ENCODE data around the gene ZNF837. TPM values are rescaled to one million over a fixed set of nuclear protein-coding genes. Genes with fewer than 3 reads are reported as not detected.
"Not testable (repeated sequence)": the region's sequence is repeated elsewhere in the genome, so short reads cannot be mapped to it uniquely, and the experiment has no call there.

ZNF837 gene
- total RNA-seq, 1 donor = 4.7 TPM

DNA sequence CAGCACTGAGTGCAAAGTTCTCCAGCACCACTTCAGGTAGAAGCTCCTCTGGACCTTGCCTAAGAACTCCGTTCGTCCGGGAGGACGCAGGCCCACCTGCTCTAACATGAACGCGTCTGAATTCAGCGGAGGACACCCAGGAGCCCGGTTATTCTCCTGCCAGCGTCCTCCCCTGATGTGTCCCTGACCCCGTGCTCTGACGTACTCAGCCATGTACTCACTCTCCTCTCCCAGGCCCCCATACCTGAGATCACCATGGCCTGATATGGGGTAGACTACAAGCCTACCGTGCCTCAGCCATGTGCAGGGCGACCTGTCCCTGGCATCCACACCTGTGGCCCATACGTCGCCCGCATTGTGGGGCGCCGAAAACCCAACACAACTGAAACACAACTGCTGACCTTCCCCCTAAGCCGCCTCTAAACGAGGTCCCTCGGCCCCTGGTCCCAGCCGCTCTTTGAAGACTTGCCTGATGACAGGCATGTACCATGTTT, 26.9 kb upstream of the ZNF837 start:
- Histone ChIP-seq H3K4me2 (ENCODE audit: insufficient read depth, low read length) (peak overlapping the region; percentile 92), H3K79me2 (ENCODE audit: insufficient read depth, low read length) (peaks cover 39% of the 10 kb centered on the region), H3K9me3 (ENCODE audit: low read depth, low read length) (no peaks in the 10 kb centered on the region), H4K20me1 (ENCODE audit: insufficient read depth, low read length) (peaks cover 9% of the 10 kb centered on the region), H3K27me3 (ENCODE audit: insufficient read depth, low read length) (no peaks in the 10 kb centered on the region), H3K4me1 (ENCODE audit: insufficient read depth, low read length) (peaks cover 17% of the 10 kb centered on the region), H3K36me3 (ENCODE audit: insufficient read depth, low read length) (no peaks in the 10 kb centered on the region), H2AFZ (ENCODE audit: low read length) (peak overlapping the region; percentile 94), H3K27ac (ENCODE audit: low read depth, low read length) (peak overlapping the region; percentile 88), H3K4me3 (ENCODE audit: insufficient read depth, low read length) (peak overlapping the region; percentile 96)
- DNase-seq (ENCODE audit: insufficient read length, low spot score, missing footprints) = peak; percentile 86
- TF ChIP-seq, protein P1, sequence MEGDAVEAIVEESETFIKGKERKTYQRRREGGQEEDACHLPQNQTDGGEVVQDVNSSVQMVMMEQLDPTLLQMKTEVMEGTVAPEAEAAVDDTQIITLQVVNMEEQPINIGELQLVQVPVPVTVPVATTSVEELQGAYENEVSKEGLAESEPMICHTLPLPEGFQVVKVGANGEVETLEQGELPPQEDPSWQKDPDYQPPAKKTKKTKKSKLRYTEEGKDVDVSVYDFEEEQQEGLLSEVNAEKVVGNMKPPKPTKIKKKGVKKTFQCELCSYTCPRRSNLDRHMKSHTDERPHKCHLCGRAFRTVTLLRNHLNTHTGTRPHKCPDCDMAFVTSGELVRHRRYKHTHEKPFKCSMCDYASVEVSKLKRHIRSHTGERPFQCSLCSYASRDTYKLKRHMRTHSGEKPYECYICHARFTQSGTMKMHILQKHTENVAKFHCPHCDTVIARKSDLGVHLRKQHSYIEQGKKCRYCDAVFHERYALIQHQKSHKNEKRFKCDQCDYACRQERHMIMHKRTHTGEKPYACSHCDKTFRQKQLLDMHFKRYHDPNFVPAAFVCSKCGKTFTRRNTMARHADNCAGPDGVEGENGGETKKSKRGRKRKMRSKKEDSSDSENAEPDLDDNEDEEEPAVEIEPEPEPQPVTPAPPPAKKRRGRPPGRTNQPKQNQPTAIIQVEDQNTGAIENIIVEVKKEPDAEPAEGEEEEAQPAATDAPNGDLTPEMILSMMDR (IDR thresholded peaks at IDR 0.05; ENCODE audit: extremely low read depth, low read depth, low read length) = no peak

DNA sequence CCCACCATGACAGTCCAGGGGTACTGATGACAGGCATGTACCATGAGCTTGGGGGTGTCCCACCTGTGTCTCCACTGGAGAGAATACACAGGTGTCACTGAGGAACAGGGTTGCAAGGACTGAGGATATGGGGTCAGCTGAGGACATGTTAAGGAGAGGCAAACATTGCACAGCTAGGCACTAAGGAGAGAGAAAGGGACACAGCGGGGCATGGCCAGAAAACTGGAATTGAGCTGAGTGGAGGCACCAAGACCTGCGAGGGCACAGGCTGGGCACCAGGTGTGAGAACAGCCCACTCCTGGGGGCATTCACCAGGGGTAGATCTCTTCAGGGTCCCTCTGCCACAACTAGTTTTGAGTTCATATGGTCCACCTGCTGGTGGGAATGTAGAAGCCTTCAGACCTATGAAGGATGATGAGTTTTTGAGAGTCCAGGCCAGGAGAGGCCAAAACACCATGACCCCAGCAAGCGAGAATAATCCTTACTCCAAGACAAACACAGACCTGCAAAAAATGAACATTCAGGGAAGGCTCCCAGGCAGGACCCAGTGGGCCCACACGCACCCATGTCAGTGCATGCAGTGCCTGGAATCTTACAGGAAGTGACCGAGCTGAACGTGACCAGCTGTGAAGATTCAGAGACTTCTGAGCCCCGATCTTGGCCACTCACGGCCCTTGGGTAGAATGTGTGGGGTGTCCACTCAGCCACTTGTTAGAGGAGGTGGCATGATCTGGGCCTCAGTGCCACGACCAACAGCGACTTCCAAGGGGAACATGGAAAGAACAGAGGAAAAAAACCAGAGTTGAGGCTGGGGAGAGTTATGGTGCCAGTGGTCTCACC, 26.2 kb upstream of the ZNF837 start:
- H3K4me1 ChIP-seq (ENCODE audit: insufficient read depth, low read length) = peaks cover 19% of the 10 kb centered on the region
- H3K36me3 ChIP-seq (ENCODE audit: insufficient read depth, low read length) = no peaks in the 10 kb centered on the region
- H3K4me3 ChIP-seq (ENCODE audit: insufficient read depth, low read length) = peak overlapping the region; percentile 96
- H3K9me3 ChIP-seq (ENCODE audit: low read depth, low read length) = no peaks in the 10 kb centered on the region
- H3K79me2 ChIP-seq (ENCODE audit: insufficient read depth, low read length) = peaks cover 39% of the 10 kb centered on the region
- no peaks in the 10 kb centered on the region for H3K27me3 ChIP-seq (ENCODE audit: insufficient read depth, low read length)
- TF ChIP-seq, protein P1 (IDR thresholded peaks at IDR 0.05; ENCODE audit: extremely low read depth, low read depth, low read length) = peak; percentile 53
- peaks cover 9% of the 10 kb centered on the region for H4K20me1 ChIP-seq (ENCODE audit: insufficient read depth, low read length)
- peak overlapping the region; percentile 92 for H3K4me2 ChIP-seq (ENCODE audit: insufficient read depth, low read length)
- H2AFZ ChIP-seq (ENCODE audit: low read length) = no peak overlapping the region
- peak; percentile 86 for DNase-seq (ENCODE audit: insufficient read length, low spot score, missing footprints)
- H3K27ac ChIP-seq (ENCODE audit: low read depth, low read length) = peak overlapping the region; percentile 88

DNA sequence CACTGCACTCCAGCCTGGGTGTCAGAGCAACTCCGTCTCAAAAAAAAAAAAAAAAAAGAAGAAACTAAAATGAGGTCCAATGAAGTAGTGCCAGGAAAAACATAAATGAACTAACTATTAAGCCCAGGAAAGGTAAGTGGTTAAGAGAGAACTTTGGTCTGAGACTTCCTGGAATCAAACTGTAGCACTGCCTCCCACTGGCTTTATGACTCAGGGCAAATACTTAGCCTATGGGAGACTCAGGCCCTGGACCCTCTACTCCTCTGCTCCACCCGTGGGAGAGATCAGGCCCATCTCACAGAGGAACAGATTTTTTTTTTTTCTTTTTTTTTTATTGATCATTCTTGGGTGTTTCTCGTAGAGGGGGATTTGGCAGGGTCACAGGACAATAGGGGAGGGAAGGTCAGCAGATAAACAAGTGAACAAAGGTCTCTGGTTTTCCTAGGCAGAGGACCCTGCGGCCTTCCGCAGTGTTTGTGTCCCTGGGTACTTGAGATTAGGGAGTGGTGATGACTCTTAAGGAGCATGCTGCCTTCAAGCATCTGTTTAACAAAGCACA, 23.2 kb upstream of the ZNF837 start:
- H3K4me2 ChIP-seq (ENCODE audit: insufficient read depth, low read length); H3K36me3 ChIP-seq (ENCODE audit: insufficient read depth, low read length); H3K9me3 ChIP-seq (ENCODE audit: low read depth, low read length); H3K27ac ChIP-seq (ENCODE audit: low read depth, low read length); DNase-seq (ENCODE audit: insufficient read length, low spot score, missing footprints); H3K4me3 ChIP-seq (ENCODE audit: insufficient read depth, low read length); H3K27me3 ChIP-seq (ENCODE audit: insufficient read depth, low read length); H2AFZ ChIP-seq (ENCODE audit: low read length); H4K20me1 ChIP-seq (ENCODE audit: insufficient read depth, low read length): not testable (repeated sequence)
- Histone ChIP-seq H3K4me1 (ENCODE audit: insufficient read depth, low read length) (peaks cover 21% of the 10 kb centered on the region), H3K79me2 (ENCODE audit: insufficient read depth, low read length) (peaks cover 23% of the 10 kb centered on the region)

DNA sequence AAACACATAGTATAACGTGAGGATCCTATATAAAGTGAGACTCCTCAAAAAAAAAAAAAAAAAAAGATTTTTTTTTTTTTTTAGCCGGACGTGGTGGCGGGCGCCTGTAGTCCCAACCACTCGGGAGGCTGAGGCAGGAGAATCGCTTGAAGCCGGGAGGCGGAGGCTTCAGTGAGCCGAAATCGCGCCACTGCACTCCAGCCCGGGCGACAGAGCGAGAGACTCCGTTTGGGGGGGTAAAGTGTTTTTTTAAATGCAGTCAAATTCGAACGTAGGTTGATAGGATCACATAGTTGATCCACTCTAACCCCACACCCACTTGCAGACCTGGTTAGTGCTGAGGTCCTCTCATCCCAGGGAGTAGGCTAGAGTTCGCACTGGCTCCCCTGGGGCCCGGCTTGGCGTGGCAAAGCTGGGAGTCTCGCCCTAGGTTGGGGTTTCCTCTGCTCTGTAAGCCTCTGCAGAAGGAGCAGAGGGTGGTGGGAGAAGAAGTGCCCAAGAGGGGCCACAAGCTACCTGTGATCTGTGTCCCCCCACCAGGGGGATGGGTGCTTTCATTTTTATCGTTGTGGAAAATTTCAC, 21.1 kb upstream of the ZNF837 start:
- peaks cover 4% of the 10 kb centered on the region for H3K27me3 ChIP-seq (ENCODE audit: insufficient read depth, low read length)
- H3K4me1 ChIP-seq (ENCODE audit: insufficient read depth, low read length) = peaks cover 12% of the 10 kb centered on the region
- DNase-seq (ENCODE audit: insufficient read length, low spot score, missing footprints) = peak; percentile 84
- H3K36me3 ChIP-seq (ENCODE audit: insufficient read depth, low read length) = no peaks in the 10 kb centered on the region
- no peak overlapping the region for H3K27ac ChIP-seq (ENCODE audit: low read depth, low read length)
- H3K4me2 ChIP-seq (ENCODE audit: insufficient read depth, low read length) = peak overlapping the region; percentile 78
- TF ChIP-seq, protein P1 (IDR thresholded peaks at IDR 0.05; ENCODE audit: extremely low read depth, low read depth, low read length) = no peak
- no peaks in the 10 kb centered on the region for H3K9me3 ChIP-seq (ENCODE audit: low read depth, low read length)
- peaks cover 4% of the 10 kb centered on the region for H3K79me2 ChIP-seq (ENCODE audit: insufficient read depth, low read length)
- H4K20me1 ChIP-seq (ENCODE audit: insufficient read depth, low read length) = peaks cover 2% of the 10 kb centered on the region
- peak overlapping the region; percentile 76 for H3K4me3 ChIP-seq (ENCODE audit: insufficient read depth, low read length)
- H2AFZ ChIP-seq (ENCODE audit: low read length) = peak overlapping the region; percentile 20
